ENCODE results near the gene ABHD12B. TPM values are rescaled to one million over a fixed set of nuclear protein-coding genes. Genes with fewer than 3 reads are reported as not detected.

Gene ABHD12B
- total and polyA plus RNA-seq, 2 of the 13 experiments (the other 11 are each of a cell fraction or from before 2014, with no cell fraction given) = not detected

GRCh38 chr14:50935126-50936015, 63.5 kb downstream of the ABHD12B start (continued):
- TF ChIP-seq, protein P1, sequence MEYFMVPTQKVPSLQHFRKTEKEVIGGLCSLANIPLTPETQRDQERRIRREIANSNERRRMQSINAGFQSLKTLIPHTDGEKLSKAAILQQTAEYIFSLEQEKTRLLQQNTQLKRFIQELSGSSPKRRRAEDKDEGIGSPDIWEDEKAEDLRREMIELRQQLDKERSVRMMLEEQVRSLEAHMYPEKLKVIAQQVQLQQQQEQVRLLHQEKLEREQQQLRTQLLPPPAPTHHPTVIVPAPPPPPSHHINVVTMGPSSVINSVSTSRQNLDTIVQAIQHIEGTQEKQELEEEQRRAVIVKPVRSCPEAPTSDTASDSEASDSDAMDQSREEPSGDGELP (IDR thresholded peaks at IDR 0.05; ENCODE audit: borderline replicate concordance, low read depth) = peak; percentile 66; the same call in 1 of the 2 replicates
- TF ChIP-seq ZNF547 (CRISPR knock-in tag; IDR thresholded peaks at IDR 0.05) = 0 out of 2 replicates have a peak, but pooled peaks have one; percentile 20

DNA sequence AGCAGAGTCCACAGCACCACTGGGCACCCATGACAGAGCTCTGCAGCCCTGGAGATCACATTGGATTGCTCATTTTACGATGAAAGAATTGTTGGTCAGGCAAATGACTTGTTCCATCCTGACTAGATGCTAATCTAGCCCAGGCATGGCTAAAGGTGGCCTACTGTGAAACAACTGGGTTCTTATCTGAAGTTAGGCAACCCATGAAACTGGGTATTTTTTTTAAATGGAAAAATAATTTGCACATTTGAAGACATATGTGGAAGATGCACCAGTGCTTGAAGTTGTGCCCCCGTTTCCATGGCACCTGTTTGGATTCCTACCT, 64.1 kb downstream of the ABHD12B start:
- peaks cover 15 to 34% of the 10 kb centered on the region in 2 experiments for H3K36me3 ChIP-seq (replicated peaks in 1 of 2; ENCODE audit: control insufficient read depth in 1 of 2, insufficient read depth in 2 of 2, low read length in 2 of 2)
- WGBS (ENCODE audit: low lambda C conversion rate) = 20% methylated on average over 1 of the region's 2 CpGs
- peak overlapping the region; percentile 76 for H3K27ac ChIP-seq (ENCODE audit: extremely low read length, insufficient read depth, low read length)
- peak overlapping the region; percentile 20; the same call in 1 of the 2 replicates for H3K9ac ChIP-seq (ENCODE audit: insufficient read depth, low read depth, low read length)
- POLR2A ChIA-PET = interaction anchor here (0.8 to 3.4 kb wide), 5 partner anchors 9 to 106 kb away, joined by 3 to 44 read pairs (median 5); partner anchors contain the start of gene PYGL
- H3K9me3 ChIP-seq (ENCODE audit: low read length) = no peaks in the 10 kb centered on the region
- DNase-seq (ENCODE audit: low spot score) = peak; percentile 23
- peaks cover 20% of the 10 kb centered on the region for H3K79me2 ChIP-seq (ENCODE audit: insufficient read depth, low read length)
- BruUV-seq (replicated peaks) = no TSS peak
- H3K4me1 ChIP-seq (ENCODE audit: insufficient read depth, low read length) = peaks cover 70% of the 10 kb centered on the region
- CTCF ChIA-PET (ENCODE audit: low intra/inter-chr PET ratio, low total read pairs) = no interaction called here
- H3K4me3 ChIP-seq (replicated peaks in 1 of 3; ENCODE audit: insufficient read depth in 1 of 3, low read depth in 2 of 3, low read length in 3 of 3) = peak overlapping the region in 1 of 3 experiments; percentile 15; a peak in 2 of 6 replicates
- H4K20me1 ChIP-seq (ENCODE audit: insufficient read depth, low read length) = peaks cover 7% of the 10 kb centered on the region; the same call in 1 of the 2 replicates
- peak; percentile 81 for ATAC-seq
- no peaks in the 10 kb centered on the region for H3K27me3 ChIP-seq (ENCODE audit: control insufficient read depth in 1 of 2, insufficient read depth in 2 of 2, low read length in 2 of 2)
- intact Hi-C loops (cut with micrococcal nuclease; ENCODE audit: unreplicated experiment) (loop anchor here (5.0 kb wide), 1 partner anchor 104 kb away; the partner anchor contains the start of gene NIN), in situ Hi-C loops (cut with HindIII; ENCODE audit: extremely low pct_ligation_motif_present, low pct_unique_long_range_greater_than_20kb) (no loop called here)
- H3K4me2 ChIP-seq (ENCODE audit: low read depth, low read length) = peak overlapping the region; percentile 65
- FAIRE-seq = no peak
- no peak overlapping the region for H2AFZ ChIP-seq (ENCODE audit: low read length)
- TF ChIP-seq ZNF232 (CRISPR knock-in tag; IDR thresholded peaks at IDR 0.05; ENCODE audit: borderline replicate concordance) = 0 out of 2 replicates have a peak, but pooled peaks have one; percentile 7
- TF ChIP-seq BHLHE40 (IDR thresholded peaks at IDR 0.05; ENCODE audit: low read length) = no peak
- TF ChIP-seq ZNF788 (CRISPR knock-in tag; IDR thresholded peaks at IDR 0.05; ENCODE audit: borderline replicate concordance) = peak; percentile 1; the same call in 1 of the 2 replicates
- no peak for TF ChIP-seq MXI1 (IDR thresholded peaks at IDR 0.05; ENCODE audit: borderline replicate concordance, low read depth, low read length)
- TF ChIP-seq TGIF2 (CRISPR knock-in tag; IDR thresholded peaks at IDR 0.05) = no peak
- no peak for TF ChIP-seq ZNF354B (CRISPR knock-in tag; IDR thresholded peaks at IDR 0.05)
- no peak for TF ChIP-seq TBX2 (CRISPR knock-in tag; IDR thresholded peaks at IDR 0.05; ENCODE audit: borderline replicate concordance)
- TF ChIP-seq DNMT1 (CRISPR knock-in tag; IDR thresholded peaks at IDR 0.05) = no peak
- TF ChIP-seq MAFG (CRISPR knock-in tag; IDR thresholded peaks at IDR 0.05) = no peak
- TF ChIP-seq KAT2B (IDR thresholded peaks at IDR 0.05; ENCODE audit: borderline replicate concordance, low read depth, low read length) = no peak
- no peak for TF ChIP-seq ZZZ3 (CRISPR knock-in tag; IDR thresholded peaks at IDR 0.05; ENCODE audit: borderline replicate concordance)
- no peak for TF ChIP-seq ZEB1 (IDR thresholded peaks at IDR 0.05; ENCODE audit: insufficient replicate concordance, low read depth)
- no peak for TF ChIP-seq ZNF678 (CRISPR knock-in tag; IDR thresholded peaks at IDR 0.05)
- TF ChIP-seq ZMYM3 (CRISPR knock-in tag; IDR thresholded peaks at IDR 0.05) = 0 out of 2 replicates have a peak, but pooled peaks have one; percentile 3
- TF ChIP-seq MYC (CRISPR knock-in tag; IDR thresholded peaks at IDR 0.05; ENCODE audit: borderline replicate concordance) = no peak
